ENCODE measurements around the gene ADPRM. TPM values are rescaled to one million over a fixed set of nuclear protein-coding genes. Genes with fewer than 3 reads are reported as not detected.

Gene ADPRM
- total RNA-seq, 4 donors from 2014 or later: 8.8 to 22.4 (median 10.6) TPM

DNA sequence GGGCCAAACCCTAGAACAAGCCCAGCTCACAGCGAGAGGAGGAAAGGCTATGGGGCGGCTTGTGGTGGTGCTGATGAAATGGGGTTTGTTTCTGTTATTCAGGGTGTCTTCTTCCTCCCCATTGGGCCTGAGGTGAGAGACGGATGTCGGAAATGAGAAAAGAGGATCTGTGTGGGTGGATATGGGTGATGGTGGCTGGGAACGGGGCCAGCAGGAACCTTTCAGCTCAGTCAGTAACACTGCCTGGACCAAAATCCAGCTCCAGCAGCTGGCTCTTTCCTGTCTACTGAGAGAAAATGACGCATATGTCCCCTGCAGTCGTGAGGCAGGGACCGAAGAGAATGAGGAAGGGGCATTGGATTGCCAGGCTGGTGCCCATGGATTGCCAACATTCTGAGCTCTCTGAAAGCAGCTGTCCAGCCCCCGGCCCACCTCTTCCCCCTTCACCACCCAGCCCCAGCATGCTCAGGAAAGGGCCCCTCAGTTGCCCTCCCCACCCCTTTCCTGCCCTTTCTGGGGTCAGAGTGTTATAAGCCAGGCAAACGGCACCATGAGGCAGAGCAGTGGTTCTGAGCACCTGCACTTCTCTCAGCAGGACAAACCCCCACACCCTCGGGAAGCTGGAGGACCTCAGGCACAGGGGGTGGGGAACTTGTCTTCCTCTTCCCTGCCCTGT lies 44.3 kb upstream of the ADPRM start:
- Histone ChIP-seq H3K36me3 (peaks cover 3% of the 10 kb centered on the region), H3K9me3 (no peaks in the 10 kb centered on the region), H3K4me3 (no peak overlapping the region), H3K27ac (no peak overlapping the region), H3K27me3 (no peaks in the 10 kb centered on the region), H3K4me1 (no peaks in the 10 kb centered on the region)
- WGBS: 66% methylated on average over 10 of the region's 11 CpGs
- DNase-seq (ENCODE audit: low spot score in 2 of 2): no peak
- TF ChIP-seq EP300 (IDR thresholded peaks at IDR 0.05) (no peak), POLR2AphosphoS5 (IDR thresholded peaks at IDR 0.05) (no peak), POLR2A (IDR thresholded peaks at IDR 0.05) (no peak)
- TF ChIP-seq, protein P1, sequence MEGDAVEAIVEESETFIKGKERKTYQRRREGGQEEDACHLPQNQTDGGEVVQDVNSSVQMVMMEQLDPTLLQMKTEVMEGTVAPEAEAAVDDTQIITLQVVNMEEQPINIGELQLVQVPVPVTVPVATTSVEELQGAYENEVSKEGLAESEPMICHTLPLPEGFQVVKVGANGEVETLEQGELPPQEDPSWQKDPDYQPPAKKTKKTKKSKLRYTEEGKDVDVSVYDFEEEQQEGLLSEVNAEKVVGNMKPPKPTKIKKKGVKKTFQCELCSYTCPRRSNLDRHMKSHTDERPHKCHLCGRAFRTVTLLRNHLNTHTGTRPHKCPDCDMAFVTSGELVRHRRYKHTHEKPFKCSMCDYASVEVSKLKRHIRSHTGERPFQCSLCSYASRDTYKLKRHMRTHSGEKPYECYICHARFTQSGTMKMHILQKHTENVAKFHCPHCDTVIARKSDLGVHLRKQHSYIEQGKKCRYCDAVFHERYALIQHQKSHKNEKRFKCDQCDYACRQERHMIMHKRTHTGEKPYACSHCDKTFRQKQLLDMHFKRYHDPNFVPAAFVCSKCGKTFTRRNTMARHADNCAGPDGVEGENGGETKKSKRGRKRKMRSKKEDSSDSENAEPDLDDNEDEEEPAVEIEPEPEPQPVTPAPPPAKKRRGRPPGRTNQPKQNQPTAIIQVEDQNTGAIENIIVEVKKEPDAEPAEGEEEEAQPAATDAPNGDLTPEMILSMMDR (IDR thresholded peaks at IDR 0.05): no peak

DNA sequence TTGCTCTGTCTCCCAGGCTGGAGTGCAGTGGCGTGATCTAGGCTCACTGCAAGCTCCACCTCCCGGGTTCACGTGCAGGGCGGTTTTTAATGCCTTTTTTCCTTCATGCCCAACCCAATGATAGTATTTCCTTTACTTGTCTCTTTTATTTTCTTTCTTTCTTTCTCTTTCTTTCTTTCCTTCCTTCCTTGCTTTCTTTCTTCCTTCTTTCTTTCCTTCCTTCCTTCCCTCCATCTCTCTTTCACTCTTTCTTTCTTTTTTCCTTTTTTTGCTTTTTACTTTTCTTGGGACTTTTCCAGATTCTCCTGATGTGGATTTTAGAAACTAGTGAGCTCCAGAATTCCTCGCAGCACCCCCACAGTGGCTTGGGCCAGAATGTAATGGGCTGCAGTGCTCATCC lies 43.4 kb upstream of the ADPRM start:
- H3K27me3 ChIP-seq: no peaks in the 10 kb centered on the region
- peaks cover 3% of the 10 kb centered on the region for H3K36me3 ChIP-seq
- no peak overlapping the region for H3K27ac ChIP-seq
- no peak for TF ChIP-seq POLR2AphosphoS5 (IDR thresholded peaks at IDR 0.05)
- TF ChIP-seq POLR2A (IDR thresholded peaks at IDR 0.05): no peak
- TF ChIP-seq EP300 (IDR thresholded peaks at IDR 0.05): no peak
- TF ChIP-seq, protein P1 (IDR thresholded peaks at IDR 0.05): no peak
- 73% methylated on average over 5 of the region's 5 CpGs for WGBS
- H3K4me3 ChIP-seq: no peak overlapping the region
- H3K9me3 ChIP-seq: no peaks in the 10 kb centered on the region
- DNase-seq (ENCODE audit: low spot score in 2 of 2): no peak
- H3K4me1 ChIP-seq: no peaks in the 10 kb centered on the region

DNA sequence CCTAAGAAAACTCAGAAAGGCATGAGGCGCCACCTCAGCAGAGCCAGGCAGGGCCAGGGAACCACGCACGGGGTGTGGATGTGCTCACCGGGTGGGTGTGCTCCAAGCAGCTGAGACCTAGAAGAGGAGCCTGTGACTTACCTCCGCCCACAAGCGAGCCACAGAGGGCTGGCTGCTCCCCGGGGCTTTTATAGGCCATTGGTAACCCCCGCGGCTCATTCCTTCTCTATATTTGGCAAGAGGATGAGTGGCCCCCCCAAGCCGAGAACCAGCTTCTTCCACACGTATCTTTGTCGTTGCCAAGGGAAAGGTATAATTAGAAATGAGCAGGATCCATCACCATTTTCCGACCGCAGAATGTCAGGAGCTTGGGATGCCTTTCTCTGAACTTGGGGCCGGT lies 40.2 kb upstream of the ADPRM start, which contains the start of gene MYH3:
MYH3 (minus strand) TSS at position 162 of the 400 bp plus-strand sequence. CDS start 2,245 bp downstream, outside the sequence.
- DNase-seq (ENCODE audit: low spot score in 2 of 2): no peak
- Histone ChIP-seq H3K9me3 (no peaks in the 10 kb centered on the region), H3K4me1 (no peaks in the 10 kb centered on the region), H3K36me3 (no peaks in the 10 kb centered on the region), H3K27ac (no peak within 1 kb of the TSS), H3K27me3 (no peaks in the 10 kb centered on the region), H3K4me3 (no peak within 1 kb of the TSS)
- TF ChIP-seq EP300 (IDR thresholded peaks at IDR 0.05) (no peak), POLR2AphosphoS5 (IDR thresholded peaks at IDR 0.05) (no peak), POLR2A (IDR thresholded peaks at IDR 0.05) (no peak)
- TF ChIP-seq, protein P1 (IDR thresholded peaks at IDR 0.05): no peak
- WGBS: 74% methylated on average over 15 of the region's 15 CpGs

DNA sequence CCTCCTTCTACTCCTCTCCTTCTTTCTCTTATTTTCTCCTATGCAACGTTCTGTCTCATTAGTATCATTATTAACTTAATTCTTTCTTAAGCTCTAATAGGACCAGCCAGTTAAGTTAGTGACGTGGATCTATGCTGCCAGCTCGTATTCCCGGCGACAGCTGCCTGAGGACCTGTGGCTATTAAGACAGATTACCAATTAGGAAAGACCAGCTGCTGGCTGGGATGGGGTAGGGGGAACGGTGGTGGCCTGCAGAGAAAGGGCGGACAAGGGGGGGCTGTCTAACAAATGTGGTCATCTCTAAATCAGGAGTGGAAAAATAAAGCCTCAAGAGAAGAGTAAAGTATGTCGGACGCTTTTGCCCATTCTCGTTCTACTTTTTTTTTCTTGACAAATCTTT lies 39.5 kb upstream of the ADPRM start:
- DNase-seq (ENCODE audit: low spot score in 2 of 2): no peak
- WGBS: 81% methylated on average over 10 of the region's 10 CpGs
- Histone ChIP-seq H3K4me1 (no peaks in the 10 kb centered on the region), H3K36me3 (no peaks in the 10 kb centered on the region), H3K27me3 (no peaks in the 10 kb centered on the region), H3K27ac (no peak overlapping the region), H3K4me3 (no peak overlapping the region), H3K9me3 (no peaks in the 10 kb centered on the region)
- TF ChIP-seq EP300 (IDR thresholded peaks at IDR 0.05) (no peak), POLR2A (IDR thresholded peaks at IDR 0.05) (no peak), POLR2AphosphoS5 (IDR thresholded peaks at IDR 0.05) (no peak)
- TF ChIP-seq, protein P1 (IDR thresholded peaks at IDR 0.05): no peak

DNA sequence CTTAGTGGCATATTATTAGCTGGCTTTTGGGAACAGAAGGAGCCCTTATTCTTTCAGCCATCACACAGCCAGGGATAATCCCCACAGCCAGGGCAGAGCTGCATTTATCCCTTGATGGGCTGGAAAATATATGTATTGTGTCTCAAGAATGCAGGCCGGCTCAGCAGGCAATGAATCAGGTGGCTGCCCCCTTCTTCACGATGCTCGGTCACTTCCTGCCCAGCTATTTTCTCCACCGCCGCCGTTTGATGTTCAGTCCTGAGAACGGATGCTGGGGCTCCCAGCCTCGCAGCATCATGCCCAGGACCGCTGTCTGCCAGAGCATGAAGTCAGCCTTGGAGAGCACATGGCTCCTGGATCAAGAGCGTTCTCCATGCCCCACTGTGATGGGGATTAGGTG lies 36.0 kb upstream of the ADPRM start:
- Histone ChIP-seq H3K4me3 (no peak overlapping the region), H3K27me3 (no peaks in the 10 kb centered on the region), H3K36me3 (no peaks in the 10 kb centered on the region), H3K9me3 (no peaks in the 10 kb centered on the region), H3K4me1 (no peaks in the 10 kb centered on the region), H3K27ac (no peak overlapping the region)
- no peak for DNase-seq (ENCODE audit: low spot score in 2 of 2)
- WGBS: 92% methylated on average over 10 of the region's 10 CpGs
- no peak for TF ChIP-seq EP300 (IDR thresholded peaks at IDR 0.05)
- no peak for TF ChIP-seq POLR2A (IDR thresholded peaks at IDR 0.05)
- TF ChIP-seq POLR2AphosphoS5 (IDR thresholded peaks at IDR 0.05): no peak
- TF ChIP-seq, protein P1 (IDR thresholded peaks at IDR 0.05): no peak
